NCI-H2196 (cell line): ENCODE data around the gene HEMK1.
A peak's percentile ranks its signal among the peaks of the same experiment; 100 is the strongest.

Experiments used
- DNase-seq: peaks from one replicate; lab custom pipeline; 2025; ENCODE audit not compliant: unreplicated experiment; lab: John Stamatoyannopoulos, UW

HEMK1 gene

GRCh38 chr3:50568947-50569749 lies at the start of gene HEMK1:
Gene HEMK1 (plus strand): TSS chr3:50569522. CDS start chr3:50571105, 1,583 bp downstream.
- peak; percentile 81 for DNase-seq

- DNase-seq = no peak
These were observed 48.5 kb upstream of the HEMK1 start for GRCh38 chr3:50520849-50521248.

- no peak for DNase-seq
These were observed 47.8 kb upstream of the HEMK1 start for GRCh38 chr3:50521572-50521971.

- no peak for DNase-seq
These were observed 46.0 kb upstream of the HEMK1 start for GRCh38 chr3:50523279-50523811.

GRCh38 chr3:50524746-50525145 lies 44.6 kb upstream of the HEMK1 start:
- no peak for DNase-seq

GRCh38 chr3:50525191-50525910 lies 44.0 kb upstream of the HEMK1 start:
- DNase-seq = no peak

GRCh38 chr3:50525987-50526386 lies 43.3 kb upstream of the HEMK1 start:
- DNase-seq = no peak

GRCh38 chr3:50530001-50530970 lies 39.0 kb upstream of the HEMK1 start:
- DNase-seq = no peak

GRCh38 chr3:50531201-50531600 lies 38.1 kb upstream of the HEMK1 start:
- DNase-seq = no peak

- DNase-seq = no peak
These were observed 37.1 kb upstream of the HEMK1 start for GRCh38 chr3:50532062-50532705.

GRCh38 chr3:50533316-50533715 lies 36.0 kb upstream of the HEMK1 start:
- DNase-seq = no peak

GRCh38 chr3:50533807-50534461 lies 35.4 kb upstream of the HEMK1 start:
- no peak for DNase-seq

GRCh38 chr3:50534681-50535330 lies 34.5 kb upstream of the HEMK1 start:
- DNase-seq = no peak

- no peak for DNase-seq
These were observed 32.7 kb upstream of the HEMK1 start for GRCh38 chr3:50536471-50537180.

- DNase-seq = no peak
These were observed 31.7 kb upstream of the HEMK1 start for GRCh38 chr3:50537421-50538129.

- no peak for DNase-seq
These were observed 29.7 kb upstream of the HEMK1 start for GRCh38 chr3:50539356-50540286.
